ENCODE data around the gene TMEM178B. TPM values are rescaled to one million over a fixed set of nuclear protein-coding genes. Genes with fewer than 3 reads are reported as not detected.

The TMEM178B gene
- total and polyA plus RNA-seq, 2 of the 4 experiments (the other 2 are of a cell fraction): under 0.01 to 0.05 TPM

DNA sequence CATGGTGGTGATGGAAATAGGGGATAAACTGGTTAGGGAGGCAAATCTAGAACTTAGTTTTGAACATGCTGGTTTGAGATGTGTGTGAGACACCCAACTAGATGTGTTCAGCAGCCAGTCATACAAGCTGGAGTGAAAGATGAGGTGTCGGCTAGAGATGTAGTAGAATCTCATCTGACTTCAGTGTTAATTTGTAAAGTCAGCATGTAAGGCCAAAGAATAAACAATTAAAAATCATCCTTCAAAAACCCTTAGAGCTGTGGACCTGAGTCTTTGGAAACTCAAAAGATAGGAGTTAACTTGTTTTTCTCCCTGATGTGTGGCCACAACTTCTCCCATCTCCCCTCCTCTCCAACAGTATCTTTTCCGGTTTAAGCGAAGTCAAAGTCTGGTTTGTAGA lies 454.5 kb downstream of the TMEM178B start:
- Histone ChIP-seq H3K4ac (ENCODE audit: low read depth, low read length) (no peak overlapping the region), H3K79me1 (ENCODE audit: low read depth in 1 of 2, low read length in 2 of 2) (no peaks in the 10 kb centered on the region), H3K36me3 (ENCODE audit: control insufficient read depth, insufficient read depth, low read length) (no peaks in the 10 kb centered on the region), H3K27ac (ENCODE audit: insufficient read depth, low read length) (no peak overlapping the region), H3K18ac (ENCODE audit: low read depth, low read length) (no peak overlapping the region), H3K27me3 (ENCODE audit: control insufficient read depth, insufficient read depth, low read length) (peaks cover 4% of the 10 kb centered on the region), H3K56ac (ENCODE audit: extremely low read depth, insufficient read depth, low read length) (no peak overlapping the region), H3K23ac (ENCODE audit: low read depth, low read length) (no peak overlapping the region), H2BK15ac (ENCODE audit: low read depth, low read length) (no peak overlapping the region), H2BK120ac (ENCODE audit: low read depth, low read length) (no peak overlapping the region), H3K14ac (replicated peaks; ENCODE audit: low read depth, low read length) (no peak overlapping the region), H2AFZ (replicated peaks; ENCODE audit: low read length, poor library complexity) (no peak overlapping the region), H3K9ac (ENCODE audit: low read depth, low read length) (no peak overlapping the region), H2AK9ac (replicated peaks; ENCODE audit: low read depth, low read length, poor library complexity) (no peak overlapping the region), H3K9me3 (ENCODE audit: control insufficient read depth, insufficient read depth, low read length) (no peaks in the 10 kb centered on the region), H4K91ac (ENCODE audit: insufficient read depth, low read depth, low read length) (no peak overlapping the region), H2BK5ac (ENCODE audit: low read depth, low read length, poor library complexity, severe bottlenecking) (no peak overlapping the region), H2BK20ac (ENCODE audit: low read depth, low read length) (no peak overlapping the region), H3K9me1 (ENCODE audit: insufficient read depth, low read length) (no peaks in the 10 kb centered on the region), H2AK5ac (ENCODE audit: low read depth, low read length) (no peak overlapping the region), H4K8ac (ENCODE audit: low read depth in 2 of 2, low read length in 2 of 2) (no peak overlapping the region), H3K4me1 (ENCODE audit: control insufficient read depth, insufficient read depth, low read length) (no peaks in the 10 kb centered on the region), H3K4me3 (ENCODE audit: insufficient read depth, low read depth, low read length) (no peak overlapping the region), H3K4me2 (ENCODE audit: low read depth, low read length) (no peak overlapping the region), H4K5ac (ENCODE audit: low read depth, low read length) (no peak overlapping the region), H4K20me1 (ENCODE audit: insufficient read depth, low read length) (no peaks in the 10 kb centered on the region)
- BruUV-seq (replicated peaks): no TSS peak
- dilution Hi-C loops (cut with HindIII; ENCODE audit: low sequenced_read_pairs, unreplicated experiment) (no loop called here), in situ Hi-C loops (cut with MboI; ENCODE audit: low sequenced_read_pairs) (loop anchor here (25.0 kb wide), 1 partner anchor 716 kb away; no protein-coding TSS in a partner anchor), intact Hi-C loops (cut with micrococcal nuclease) (no loop called here)
- WGBS, 2 experiments (ENCODE audit: extremely low coverage in 2 of 2, insufficient read length in 1 of 2): no CpG with 5 or more reads among the region's 3 CpGs
- ChIA-PET CTCF (no interaction called here), POLR2A (ENCODE audit: unreplicated experiment) (no interaction called here)
- TF ChIP-seq CEBPB (IDR thresholded peaks at IDR 0.05; ENCODE audit: low read depth, low read length) (no peak), CHD1 (IDR thresholded peaks at IDR 0.05; ENCODE audit: low read depth, low read length) (no peak), FOS (IDR thresholded peaks at IDR 0.05; ENCODE audit: low read depth, low read length) (no peak), RAD21 (IDR thresholded peaks at IDR 0.05; ENCODE audit: low read length) (no peak), MXI1 (IDR thresholded peaks at IDR 0.05; ENCODE audit: borderline replicate concordance, low read depth, low read length) (no peak), RFX5 (IDR thresholded peaks at IDR 0.05; ENCODE audit: low read depth, low read length) (no peak), MAFK (IDR thresholded peaks at IDR 0.05; ENCODE audit: low read depth, low read length) (no peak), POLR2A (IDR thresholded peaks at IDR 0.05; ENCODE audit: low read depth, low read length) (no peak), RCOR1 (IDR thresholded peaks at IDR 0.05; ENCODE audit: insufficient replicate concordance, low read length) (no peak), SMC3 (IDR thresholded peaks at IDR 0.05; ENCODE audit: low read depth, low read length) (no peak), NFE2L2 (IDR thresholded peaks at IDR 0.05; ENCODE audit: low read depth, low read length) (no peak)
- TF ChIP-seq, protein P1, sequence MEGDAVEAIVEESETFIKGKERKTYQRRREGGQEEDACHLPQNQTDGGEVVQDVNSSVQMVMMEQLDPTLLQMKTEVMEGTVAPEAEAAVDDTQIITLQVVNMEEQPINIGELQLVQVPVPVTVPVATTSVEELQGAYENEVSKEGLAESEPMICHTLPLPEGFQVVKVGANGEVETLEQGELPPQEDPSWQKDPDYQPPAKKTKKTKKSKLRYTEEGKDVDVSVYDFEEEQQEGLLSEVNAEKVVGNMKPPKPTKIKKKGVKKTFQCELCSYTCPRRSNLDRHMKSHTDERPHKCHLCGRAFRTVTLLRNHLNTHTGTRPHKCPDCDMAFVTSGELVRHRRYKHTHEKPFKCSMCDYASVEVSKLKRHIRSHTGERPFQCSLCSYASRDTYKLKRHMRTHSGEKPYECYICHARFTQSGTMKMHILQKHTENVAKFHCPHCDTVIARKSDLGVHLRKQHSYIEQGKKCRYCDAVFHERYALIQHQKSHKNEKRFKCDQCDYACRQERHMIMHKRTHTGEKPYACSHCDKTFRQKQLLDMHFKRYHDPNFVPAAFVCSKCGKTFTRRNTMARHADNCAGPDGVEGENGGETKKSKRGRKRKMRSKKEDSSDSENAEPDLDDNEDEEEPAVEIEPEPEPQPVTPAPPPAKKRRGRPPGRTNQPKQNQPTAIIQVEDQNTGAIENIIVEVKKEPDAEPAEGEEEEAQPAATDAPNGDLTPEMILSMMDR (conservative IDR thresholded peaks at IDR 0.05; ENCODE audit: low read depth, low read length): no peak
- TF ChIP-seq, protein P2, sequence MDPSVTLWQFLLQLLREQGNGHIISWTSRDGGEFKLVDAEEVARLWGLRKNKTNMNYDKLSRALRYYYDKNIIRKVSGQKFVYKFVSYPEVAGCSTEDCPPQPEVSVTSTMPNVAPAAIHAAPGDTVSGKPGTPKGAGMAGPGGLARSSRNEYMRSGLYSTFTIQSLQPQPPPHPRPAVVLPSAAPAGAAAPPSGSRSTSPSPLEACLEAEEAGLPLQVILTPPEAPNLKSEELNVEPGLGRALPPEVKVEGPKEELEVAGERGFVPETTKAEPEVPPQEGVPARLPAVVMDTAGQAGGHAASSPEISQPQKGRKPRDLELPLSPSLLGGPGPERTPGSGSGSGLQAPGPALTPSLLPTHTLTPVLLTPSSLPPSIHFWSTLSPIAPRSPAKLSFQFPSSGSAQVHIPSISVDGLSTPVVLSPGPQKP (IDR thresholded peaks at IDR 0.05; ENCODE audit: borderline replicate concordance, low read depth, low read length): no peak
- TF ChIP-seq, protein P3, sequence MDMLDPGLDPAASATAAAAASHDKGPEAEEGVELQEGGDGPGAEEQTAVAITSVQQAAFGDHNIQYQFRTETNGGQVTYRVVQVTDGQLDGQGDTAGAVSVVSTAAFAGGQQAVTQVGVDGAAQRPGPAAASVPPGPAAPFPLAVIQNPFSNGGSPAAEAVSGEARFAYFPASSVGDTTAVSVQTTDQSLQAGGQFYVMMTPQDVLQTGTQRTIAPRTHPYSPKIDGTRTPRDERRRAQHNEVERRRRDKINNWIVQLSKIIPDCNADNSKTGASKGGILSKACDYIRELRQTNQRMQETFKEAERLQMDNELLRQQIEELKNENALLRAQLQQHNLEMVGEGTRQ (IDR thresholded peaks at IDR 0.05; ENCODE audit: low read depth, low read length): no peak
- DNase-seq (no peak), ATAC-seq (ENCODE audit: low read depth) (no peak)

All from IMR-90 (cell line).